CD4-positive, alpha-beta T cell treated with Interleukin-6 at 100 ng/mL for 8 hours (primary cell): ENCODE data around the gene PPP1R1C.

Source experiments
- DNase-seq: peaks from one replicate; pipeline ENCODE4 v3.0.0-alpha.2; 2020; ENCODE audit warnings: mixed read lengths, low spot score

PPP1R1C gene

DNA sequence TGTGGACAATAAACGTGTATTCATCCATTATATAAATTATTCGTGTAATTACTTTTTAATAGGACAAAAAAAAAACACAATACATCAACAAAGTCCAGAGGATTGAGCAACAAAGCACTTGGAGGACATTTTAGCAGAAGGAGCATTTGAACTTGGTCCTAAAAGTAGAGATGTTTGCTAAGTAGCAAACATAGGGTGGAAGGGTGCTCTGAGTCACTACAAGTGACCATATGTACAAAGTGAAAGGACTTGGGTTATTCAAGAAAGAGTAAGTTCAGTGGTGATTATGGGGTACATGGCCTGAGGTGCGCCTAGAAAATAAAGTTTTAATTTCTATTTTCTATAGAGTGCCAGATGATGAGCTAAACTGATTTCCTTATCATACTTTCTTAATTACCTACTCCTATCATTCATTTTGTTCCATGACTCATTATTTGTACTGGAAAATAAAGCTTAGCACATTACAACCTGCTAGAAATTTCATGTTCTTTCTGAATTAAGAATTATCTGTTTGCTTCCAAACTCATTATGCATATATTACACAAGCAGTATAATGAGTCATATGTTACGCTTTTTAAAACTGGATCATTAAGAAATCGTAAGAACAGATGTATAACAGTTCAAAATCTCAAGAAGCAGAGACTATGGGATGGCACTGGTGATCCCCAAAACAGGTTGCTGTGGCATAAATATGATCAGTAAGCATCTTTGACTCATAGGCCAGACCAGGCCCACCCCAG lies 13.1 kb upstream of the PPP1R1C start:
- no peak for DNase-seq

DNA sequence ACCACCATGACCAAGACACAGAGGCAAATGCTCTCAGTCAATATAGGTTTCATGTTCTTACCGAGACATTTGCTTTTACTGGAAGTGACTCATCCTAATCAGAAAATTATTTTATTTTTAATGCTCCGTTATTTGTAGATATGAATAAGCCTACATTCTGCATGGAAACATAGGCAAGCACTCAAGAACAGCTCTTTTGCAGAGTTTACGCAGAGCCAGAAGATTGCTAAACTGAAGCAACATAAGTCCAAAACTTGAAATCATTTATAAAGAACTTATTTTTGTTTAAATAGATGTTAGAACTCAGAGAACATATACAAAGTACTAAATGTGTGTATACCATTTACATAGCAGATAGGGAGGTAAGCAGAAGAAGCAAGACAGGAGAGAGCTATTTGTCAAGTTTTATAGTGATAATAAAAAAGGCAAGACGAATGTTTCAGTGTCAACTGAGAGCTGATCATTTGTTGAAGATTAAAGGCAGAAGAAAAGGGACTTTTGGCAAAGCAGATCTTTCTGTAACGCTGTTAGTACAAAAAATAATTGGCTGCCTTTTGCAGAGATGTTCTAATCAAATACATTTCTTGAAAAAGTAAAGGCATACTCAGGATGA lies 12.4 kb upstream of the PPP1R1C start:
- no peak for DNase-seq

DNA sequence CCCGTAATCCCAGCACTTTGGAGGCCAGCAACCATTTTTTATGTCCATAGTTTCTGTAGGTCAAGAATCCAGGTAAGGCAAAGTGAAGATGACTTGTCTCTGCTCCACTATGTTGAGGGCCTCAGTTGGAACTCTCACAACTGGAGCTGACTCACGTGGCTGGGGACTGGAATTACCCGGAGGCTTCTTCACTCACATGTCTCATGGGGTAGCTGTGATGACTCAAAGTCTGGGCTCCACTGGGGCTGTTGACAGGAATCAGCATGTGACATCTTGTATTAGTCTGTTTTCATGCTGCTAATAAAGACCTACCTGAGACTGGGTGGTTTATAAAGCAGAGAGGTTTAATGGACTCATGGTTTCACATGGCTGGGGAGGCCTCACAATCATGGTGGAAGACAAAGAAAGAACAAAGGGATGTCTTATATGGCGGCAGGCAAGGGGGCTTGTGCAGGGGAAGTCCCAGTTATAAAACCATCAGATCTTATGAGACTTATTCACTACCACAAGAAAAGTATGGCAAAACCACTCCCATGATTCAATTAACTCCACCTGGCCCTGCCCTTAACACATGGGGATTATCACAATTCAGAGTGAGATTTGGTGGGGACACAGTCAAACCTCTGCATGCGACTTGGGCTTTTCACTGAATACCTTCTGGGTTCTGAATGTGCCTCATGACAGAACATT lies 7.8 kb upstream of the PPP1R1C start:
- no peak for DNase-seq

DNA sequence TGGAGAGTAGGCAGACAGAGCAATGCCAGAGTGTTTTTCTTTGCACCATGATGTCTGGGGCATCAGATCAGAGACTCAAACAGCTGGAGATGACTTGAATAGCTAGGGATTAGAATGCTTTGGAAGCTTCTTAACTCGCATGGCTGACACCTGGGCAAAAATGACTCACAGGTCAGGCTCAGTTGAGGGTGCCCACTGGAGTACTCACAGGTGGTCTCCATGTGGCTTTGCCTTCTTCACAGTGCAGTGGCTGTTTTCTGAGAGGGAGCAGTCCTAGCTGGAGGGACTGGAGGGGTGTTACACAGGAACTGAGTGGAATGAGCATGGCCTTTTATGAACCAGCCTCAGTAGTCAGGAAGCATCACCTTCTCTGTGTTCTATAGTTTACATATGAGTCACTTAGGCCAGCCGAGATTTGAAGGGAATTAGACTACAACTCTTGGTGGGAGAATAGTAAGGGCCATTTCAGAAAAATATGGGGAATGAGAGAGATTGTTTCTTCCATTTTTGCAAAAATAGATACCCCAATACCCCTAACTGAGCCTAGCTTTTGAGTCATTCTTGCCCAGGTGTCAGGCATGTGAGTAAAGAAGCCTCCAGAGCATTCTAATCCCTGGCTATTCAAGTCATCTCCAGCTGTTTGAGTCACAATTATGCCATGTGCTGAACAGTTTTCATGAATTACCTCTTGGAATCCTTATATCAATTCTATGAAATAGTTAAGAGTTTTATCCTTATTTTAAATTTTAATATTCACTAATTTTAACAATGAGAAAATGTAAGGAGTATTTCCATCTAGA lies 7.1 kb upstream of the PPP1R1C start:
- DNase-seq, result no peak

DNA sequence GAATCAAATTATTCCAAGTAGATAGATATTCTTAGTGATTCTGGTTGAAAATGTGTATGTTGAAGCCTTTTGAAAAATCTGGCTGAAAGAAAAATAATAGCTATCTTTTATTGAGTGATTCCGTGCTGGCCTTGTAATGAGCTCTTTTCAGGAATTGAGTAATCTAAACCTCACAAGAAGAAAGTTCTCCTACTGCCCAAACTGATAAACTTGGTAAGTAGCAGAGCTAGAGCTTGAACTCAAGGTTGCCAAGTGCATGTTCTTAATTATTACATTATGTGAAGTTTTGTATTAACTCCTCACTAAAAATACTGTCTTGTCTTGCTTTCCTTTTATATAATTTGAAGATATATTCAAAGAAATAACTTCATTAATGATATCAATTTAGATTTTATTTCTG lies 1.6 kb upstream of the PPP1R1C start:
- no peak for DNase-seq

DNA sequence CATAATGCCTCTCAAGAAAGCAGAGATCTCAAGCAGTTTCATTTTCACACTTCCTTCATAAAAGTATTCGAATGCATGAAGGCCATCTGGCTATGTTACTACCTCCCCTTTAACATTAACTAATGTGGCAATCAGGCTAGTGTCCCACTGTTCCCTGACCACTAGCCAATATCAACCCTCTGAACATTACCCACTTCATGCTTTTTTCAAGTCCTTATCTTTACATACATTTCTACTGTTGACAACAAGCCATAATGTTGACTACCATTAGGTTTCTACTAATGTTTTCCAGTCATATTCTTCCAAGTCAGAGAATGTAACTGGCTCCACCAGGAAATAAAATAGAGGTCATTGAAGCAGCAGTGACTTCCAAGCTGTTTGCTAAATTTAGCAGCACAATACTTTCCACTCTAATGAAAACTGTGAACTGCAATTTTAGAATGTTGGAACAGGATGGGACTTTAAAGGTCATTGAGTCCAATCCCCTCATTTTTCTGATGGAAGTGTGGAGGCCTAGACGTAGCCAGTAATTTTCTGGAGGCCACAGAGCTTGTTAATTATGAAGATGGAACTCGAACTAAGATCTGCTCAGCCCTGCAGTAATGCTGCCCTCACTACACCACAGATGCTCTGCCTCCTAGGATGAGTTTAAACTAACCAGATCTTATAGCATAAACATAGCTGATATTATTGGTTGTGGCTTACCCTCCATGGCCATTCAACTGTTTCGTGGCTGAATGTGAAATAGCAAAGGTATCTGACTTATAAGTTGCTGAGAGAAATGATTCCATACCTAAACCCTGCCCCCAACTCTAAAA lies 630 bp upstream of the PPP1R1C start:
- DNase-seq, result no peak

DNA sequence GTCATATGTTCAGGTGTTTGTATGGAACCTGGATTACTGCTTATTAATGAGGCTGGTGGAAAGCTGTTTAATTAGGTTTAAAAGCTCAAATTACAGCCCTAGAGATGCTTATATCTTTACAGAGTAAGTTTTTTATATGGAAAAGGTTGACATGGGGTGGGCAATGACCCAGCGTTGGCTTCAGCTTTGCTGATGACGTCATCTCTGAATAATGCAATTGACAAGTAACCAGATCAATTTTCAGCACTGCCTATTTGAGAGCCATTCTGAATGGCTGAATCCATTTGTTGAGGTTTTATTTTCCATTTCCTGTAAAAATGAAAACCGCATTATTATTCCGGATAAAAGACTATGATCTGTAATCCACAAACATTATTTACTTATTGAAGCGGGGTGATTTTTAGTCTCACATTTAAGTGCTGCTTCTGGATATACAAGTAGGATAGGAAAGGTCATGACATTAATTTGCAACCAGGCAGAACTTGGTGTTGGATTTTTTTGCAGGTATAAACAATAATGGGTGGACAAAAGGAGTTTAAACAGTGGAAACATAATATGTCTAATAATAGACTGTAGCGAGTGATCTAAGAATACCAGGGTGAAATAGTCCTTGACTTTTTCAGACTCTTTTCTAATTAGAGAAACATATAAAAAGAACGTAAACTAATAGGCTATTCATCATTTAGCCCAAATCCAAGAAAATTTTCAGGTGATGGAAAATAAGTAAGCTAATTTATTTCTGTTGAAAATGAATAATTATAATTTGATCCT lies 2.7 kb downstream of the PPP1R1C start:
- DNase-seq, result no peak

DNA sequence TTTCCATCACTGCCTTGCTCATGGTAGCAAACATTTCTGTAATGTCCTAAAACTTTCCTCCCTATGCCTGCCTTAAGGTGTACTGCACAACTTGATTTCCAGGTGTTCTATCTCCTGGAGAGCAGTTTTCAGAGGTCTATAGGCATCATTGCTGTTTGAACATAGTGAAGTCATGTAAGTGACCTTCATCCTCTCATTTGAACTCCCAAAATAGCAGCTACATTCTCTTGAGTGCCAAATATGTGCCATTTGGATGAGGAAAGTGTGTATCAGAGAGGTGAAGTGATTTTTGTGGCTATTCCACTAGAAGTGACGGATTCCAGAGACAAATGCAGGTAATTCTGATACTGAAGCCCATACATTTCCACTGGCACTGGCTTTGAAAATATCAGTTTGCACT lies 3.4 kb downstream of the PPP1R1C start:
- no peak for DNase-seq

DNA sequence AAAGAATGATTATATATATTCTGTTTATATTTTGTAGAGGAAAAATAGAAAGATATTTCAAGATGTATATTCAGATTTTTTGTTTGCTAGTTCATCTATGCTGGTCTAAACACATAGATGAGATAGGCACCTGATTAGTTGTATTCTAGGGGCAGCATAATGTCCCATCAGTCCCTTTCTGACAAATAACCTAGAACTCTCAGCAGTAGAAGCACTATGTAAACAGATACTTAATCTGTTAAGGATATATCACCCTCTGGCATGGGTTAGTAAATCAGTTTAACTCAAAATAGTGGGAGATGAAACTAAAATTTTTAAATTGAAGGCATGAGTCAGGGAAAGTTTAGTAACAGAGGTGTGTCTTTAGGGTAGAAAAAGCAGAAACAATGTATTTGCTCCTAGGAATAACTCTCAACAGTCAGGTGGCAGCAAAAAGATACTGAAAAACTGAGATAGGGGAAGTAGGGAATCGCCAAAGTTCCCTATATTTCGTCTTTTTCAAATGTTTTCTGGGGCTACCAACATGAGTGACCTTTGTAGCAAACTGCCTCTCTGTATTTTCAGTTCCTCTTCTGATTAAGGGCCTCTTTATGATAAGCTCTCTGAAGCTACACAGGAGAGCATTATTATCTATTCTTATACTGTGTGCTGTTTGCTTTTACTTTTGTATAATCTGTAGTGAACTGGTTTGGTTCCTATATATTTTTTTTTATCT lies 5.7 kb downstream of the PPP1R1C start:
- DNase-seq, result no peak

DNA sequence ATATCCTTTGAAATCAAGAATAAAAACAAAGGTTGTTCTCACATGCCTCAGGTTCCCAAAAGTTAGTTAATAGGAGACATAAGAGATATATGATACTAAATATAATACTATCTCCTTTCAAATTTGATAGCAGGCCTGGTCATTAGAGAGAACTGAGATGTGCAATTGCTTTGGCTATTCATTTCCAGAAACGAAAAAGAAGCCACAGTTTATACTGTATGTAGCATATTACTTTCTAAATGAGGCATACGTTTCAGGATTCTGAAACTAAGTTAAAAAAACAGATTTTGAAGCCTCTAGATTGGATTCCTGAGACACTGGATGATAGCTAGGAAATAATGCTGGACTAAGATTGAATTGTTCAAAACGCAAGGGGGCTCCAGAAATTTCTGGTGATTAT lies 7.1 kb downstream of the PPP1R1C start:
- DNase-seq, result no peak

DNA sequence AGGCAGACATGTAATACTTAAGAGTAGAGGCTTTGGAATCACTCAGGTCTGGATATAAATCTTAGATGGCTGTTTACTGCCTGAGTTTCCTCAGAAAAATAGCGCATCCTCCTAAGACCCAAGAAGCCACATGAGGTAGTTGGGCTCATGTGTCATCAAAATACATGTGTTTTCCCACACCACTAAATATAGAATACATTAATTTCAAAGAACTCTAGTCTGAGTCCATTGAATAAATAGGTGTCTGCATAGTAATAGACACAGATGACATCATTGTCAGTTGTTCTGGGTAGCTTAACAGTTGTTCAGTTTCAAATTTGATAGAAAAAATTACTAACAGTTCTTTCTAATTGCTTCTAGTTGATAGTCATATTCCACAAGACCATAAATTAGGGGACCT lies 9.6 kb downstream of the PPP1R1C start:
- DNase-seq, result no peak

DNA sequence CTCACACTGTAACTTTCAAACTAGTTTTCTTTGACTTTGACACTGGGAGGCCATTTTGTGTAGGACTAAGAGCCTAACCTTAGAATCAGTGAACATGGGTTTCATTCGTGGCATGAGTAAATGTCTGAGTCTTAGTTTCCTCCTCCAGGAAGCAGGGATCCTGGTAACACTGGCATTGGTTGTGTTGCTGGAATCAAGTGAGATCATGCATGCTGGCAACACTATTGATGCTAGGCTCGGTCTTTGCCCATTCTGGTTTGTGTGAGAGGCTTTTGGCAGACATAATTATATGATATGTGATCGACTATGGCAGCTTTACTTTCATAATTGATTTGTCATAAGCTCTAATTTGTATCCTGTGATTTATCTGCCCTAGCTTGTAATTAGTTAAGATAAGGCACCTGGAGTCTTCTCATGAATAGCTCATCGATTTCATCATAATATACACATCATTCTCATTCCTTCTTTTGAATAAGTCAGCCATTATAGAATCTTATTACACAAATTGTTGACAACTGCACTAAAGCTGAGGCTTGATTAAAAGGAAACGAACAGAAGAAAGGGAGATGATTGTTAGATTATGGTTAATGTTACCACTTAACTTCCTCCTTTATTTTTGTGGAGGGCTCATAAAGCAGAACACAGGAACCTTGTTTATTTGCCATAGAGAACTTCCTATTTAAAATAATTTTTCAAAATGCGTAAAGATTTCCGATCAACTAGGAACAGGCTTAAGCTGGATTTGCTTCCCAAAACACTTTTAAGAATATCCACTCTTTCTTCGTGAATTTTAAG lies 12.6 kb downstream of the PPP1R1C start:
- DNase-seq, result no peak

DNA sequence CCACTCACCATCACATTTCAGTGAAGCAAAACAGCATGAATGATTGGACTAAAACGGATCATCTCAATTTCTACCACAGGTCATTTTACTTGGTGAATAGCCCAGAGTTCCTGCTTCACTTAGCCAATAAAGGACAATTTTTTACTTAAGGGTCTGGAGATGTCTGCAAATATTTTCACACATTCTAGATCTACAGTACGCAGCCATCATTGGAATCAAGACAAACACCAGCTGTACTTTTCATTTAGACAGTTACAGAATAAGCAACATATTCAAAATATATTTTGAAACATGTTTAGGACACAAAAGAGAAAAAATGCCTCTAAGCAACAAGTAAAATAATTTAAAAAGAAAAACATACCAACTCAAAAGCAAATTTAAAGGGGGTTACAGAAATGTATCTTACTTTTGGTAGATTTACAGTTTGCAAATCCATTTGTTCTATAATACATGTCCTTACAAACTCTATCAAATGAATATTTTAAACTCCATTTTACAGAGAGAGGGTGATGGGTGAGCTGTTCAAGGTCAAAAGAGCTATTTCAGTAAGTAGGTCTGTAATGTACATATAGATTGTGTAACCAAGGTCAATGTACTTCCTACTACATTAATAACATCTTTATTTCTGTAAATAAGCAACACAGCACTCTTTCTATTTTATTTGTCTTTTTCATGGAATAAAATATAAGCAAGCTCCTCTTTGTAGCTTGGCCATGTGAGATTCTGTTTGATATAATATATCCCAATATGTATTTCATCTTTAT lies 13.4 kb downstream of the PPP1R1C start:
- no peak for DNase-seq

DNA sequence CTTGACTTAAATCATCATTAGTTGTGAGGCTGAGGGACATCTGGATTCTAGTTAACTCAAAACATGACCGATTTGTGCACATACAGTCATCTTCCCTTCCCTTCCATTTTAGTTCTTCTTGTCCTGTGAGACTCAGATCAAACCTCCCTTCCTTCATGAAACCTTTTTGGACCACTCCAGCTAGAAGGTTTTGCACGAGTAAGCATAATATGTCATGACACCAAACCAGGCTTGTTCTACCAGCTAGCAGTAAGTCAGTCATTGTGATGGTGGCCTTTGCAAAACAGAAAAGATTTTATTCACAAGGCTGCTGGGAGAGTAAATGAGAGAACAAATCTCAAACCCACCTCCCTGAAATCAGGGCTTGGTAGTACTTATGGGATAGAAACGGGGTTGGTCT lies 14.3 kb downstream of the PPP1R1C start:
- no peak for DNase-seq

DNA sequence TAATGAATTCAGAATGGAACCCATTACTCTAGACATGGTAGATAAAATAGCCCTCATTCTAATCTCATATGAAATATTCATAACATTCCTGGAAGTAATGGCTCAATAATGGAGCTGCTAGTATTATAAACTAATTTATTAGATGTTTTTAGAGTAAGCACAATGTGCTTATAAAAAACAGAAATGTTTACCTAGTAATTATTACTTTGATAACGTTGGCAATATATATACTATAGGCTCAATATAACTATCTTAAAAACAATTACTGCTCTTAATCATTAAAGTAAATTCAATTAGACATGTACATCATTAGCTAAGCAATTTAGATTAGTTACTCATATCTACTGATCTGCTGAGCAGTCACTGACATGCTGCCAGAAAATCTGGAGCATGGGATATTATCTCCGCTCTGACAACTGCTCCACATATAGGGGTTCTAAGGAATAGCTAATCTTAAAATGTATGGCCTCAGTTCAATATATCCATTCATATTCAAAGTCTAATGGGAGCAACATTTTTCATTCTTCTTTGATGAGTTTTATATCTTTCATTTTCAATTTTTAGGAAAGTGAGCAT lies 19.4 kb downstream of the PPP1R1C start:
- no peak for DNase-seq

DNA sequence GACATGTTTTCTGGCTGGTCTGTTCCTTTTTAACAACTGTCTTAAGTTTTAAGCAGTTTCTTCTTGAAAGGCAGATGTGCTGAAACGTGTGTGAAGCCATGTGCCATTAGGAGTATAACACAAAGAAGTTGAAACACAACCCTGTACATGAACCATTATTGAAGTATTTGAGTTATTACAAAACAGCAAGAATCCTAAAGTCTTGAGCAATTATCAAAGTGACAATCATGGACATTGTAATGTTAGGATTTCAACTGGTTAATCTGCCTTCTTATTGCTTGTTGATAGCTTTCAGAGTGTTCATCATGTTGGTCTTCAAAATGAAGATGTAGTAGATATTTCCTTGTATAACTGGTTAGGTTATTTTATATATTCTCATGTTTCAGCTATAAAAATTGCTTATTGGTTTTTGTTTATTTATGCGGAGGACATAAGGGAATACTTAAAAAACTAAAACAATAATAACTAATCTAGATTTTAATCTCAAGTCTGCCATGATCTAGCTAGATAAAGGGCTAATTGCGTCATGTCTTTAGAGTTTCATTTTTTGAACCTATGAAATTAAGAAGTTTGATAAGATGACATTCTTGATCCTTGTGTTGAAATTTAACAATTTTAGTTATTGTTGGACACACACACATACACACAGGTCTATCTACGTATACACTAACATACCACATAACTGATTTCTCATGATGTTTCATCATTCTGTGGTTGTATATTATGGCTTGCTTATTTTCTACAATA lies 21.1 kb downstream of the PPP1R1C start:
- no peak for DNase-seq

DNA sequence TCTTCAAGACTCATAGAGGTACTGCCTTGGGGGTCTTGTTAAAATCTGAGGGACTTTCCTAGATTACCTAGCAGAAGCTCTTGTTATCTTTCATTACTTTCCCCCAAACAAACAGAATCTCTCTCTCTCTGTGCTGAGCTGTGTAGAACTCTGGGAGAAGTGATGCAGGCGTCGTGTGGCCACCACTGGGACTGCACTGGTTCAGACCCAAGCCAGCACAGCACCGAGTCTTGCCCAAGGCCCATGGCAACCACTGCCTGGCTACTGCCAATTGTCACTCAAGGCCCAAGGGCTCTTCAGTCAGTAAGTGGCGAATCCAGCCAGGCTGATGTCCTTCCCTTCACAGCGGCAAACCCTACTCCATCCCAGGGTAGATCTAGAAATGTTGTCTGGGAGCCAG lies 28.6 kb downstream of the PPP1R1C start:
- no peak for DNase-seq
